ENCODE data around the gene PTPRQ.
"Not testable (repeated sequence)": the region's sequence is repeated elsewhere in the genome, so short reads cannot be mapped to it uniquely, and the experiment has no call there.

The PTPRQ gene

DNA sequence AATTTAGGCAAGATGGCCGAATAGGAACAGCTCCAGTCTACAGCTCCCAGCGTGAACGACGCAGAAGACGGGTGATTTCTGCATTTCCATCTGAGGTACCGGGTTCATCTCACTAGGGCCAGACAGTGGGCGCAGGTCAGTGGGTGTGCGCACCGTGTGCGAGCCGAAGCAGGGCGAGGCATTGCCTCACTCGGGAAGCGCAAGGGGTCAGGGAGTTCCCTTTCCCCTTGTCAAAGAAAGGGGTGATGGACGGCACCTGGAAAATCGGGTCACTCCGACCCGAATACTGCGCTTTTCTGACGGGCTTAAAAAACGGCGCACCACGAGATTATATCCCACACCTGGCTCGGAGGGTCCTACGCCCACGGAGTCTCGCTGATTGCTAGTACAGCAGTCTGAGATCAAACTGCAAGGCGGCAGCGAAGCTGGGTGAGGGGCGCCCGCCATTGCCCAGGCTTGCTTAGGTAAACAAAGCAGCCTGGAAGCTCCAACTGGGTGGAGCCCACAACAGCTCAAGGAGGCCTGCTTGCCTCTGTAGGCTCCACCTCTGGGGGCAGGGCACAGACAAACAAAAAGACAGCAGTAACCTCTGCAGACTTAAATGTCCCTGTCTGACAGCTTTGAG lies 33.6 kb downstream of the PTPRQ start:
- not testable (repeated sequence) for DNase-seq

GRCh38 chr12:80484746-80485145 lies 40.7 kb downstream of the PTPRQ start:
- no peak for DNase-seq

DNA sequence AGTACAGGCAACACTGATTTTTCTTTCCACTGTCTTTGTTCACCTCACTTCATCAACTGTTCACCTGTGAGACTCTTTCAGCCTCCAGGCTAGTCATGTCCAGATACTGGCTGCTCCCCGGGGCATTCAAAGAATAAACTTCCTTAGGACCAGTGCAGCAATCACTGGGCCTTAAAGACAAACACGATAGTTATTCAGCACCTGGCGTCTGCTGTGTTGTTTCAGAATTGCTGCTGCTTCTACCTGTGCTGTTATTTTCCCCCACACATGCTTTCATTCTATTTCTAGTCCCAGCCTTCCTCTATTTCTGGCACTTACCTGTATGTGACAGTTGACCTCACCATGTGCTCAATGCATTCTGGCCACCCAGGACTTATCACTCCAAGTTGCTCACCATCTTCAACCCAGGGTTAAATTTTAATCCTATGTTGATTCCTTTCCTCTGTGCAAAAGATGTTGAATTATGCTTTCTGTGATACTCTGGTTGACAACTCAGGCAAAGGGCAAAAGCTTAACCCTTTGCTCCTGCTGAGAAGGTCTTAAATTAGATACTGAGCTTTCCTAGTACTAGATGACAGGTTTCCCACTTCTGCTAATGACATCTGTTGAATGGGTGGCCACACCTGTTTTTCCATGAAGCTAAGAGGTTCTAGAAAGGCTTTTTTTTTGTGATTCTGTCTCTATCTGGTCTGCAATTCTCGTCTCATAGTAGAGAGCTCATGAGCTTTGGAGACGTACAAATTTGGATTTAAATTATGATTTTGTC lies 41.4 kb downstream of the PTPRQ start:
- DNase-seq: no peak

GRCh38 chr12:80490329-80490728 lies 46.3 kb downstream of the PTPRQ start:
- no peak for DNase-seq

DNA sequence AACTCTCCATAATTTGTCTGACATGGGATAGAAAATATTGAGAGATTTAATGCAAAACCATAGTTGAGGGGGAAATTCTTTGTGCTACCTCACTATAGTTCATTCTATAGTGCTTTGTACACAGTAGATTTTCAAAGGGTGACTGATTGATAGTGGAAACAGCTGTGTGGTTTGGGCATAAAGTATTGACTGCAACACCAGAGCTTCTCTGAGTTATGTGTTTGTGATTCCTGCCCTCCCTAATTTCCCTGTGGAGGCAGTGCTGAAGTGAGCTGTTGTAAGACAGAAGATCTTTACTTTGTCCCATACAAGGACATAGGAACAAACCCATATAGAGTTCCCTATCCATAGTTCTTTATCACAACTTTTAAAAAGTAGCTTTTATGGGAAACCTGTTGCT lies 47.1 kb downstream of the PTPRQ start:
- DNase-seq: no peak

DNA sequence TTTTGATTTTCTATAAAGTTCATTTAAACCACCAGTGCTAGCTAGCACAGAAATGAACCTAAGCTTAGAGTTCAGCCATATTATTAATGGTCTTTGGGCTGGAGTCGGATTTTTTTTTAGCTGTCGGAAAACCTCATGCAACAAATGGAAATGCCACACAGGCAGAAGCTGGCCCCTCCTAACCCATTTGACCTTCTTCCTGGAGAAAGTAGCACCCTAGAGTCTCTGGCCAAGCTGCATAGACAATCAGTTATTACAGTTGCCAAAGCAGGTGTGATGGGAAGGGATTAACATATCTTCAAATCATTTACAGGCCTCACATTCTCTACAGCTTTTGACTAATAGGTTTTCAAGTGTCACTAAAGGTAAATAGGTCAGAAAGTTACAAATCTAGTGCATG lies 49.4 kb downstream of the PTPRQ start:
- no peak for DNase-seq

DNA sequence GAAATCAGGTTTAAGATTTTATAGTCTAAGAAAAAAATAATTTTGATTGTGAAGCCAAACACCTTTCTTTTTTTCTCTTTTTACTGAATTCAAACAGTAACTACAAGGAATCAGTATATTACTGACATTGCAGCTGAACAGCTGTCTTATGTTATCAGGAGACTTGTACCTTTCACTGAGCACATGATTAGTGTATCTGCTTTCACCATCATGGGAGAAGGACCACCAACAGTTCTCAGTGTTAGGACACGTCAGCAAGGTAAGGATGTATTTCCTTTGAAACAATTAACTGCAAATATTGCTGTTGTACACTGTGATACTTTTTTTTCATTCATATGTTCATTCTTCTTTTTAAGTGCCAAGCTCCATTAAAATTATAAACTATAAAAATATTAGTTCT lies 50.8 kb downstream of the PTPRQ start:
- no peak for DNase-seq

DNA sequence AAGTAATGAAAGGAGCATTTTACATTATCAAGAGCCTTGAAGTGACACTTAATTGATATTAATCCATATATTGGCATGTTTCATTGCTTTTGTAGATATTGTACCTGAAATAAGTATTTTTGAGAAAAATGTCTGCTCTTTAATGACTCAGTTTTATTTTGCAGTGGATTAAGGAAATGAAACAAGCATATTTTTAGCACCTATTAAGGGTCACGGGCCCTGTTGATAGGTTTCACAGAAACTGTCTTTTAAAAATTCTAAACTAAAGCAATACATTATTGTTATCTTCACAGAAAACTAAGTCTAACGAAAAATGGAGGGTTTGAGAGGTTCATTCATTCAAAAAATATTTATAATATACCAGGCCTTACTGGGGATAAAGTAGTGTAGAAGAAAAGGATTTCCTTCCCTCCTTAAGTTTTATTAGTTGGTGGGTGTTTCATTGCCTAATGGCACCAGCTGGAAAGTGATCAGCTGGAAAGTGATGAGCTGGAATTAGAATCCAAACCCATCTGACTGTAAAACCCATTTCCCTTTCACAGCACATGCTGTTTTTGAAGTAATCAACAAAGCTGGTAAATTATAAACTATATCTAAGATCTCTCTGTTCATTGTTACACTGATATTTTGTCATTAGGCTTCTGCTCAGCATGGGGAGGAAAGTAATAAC lies 54.2 kb downstream of the PTPRQ start:
- DNase-seq: no peak

DNA sequence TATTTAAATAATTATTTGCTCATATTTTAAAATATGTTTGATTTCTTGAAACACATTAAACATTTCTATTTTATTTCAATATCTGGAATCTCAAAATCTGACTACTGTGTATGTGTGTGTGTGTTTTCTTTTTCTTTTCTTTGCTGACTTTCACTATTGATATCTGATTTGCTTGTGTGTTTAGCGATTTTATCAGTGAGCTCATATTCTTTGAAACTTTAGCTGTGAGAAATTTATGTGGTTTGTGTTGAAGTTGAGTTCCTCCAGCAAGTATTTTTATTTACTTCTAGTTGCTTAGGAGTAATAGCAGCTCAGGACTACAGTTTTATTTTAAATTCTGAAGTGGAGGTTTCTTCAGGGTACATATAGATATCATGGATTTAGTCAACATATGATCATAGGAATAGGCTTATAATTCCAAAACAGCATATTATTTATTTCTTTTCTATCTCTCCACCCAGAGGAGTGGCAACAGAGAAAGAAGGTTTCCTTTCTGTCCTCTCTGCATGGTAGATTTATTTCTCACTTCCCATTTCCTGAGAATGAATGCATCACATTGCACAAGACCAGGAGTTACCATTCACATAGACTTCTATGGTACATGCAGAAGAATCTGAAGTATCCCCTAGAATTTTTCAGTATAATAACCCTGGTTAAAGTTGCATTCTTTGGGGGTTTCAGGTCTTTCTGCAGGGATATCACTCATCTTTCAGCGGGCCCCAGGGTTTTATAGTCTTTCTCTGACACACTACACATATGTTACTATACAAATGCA lies 60.5 kb downstream of the PTPRQ start:
- no peak for DNase-seq

DNA sequence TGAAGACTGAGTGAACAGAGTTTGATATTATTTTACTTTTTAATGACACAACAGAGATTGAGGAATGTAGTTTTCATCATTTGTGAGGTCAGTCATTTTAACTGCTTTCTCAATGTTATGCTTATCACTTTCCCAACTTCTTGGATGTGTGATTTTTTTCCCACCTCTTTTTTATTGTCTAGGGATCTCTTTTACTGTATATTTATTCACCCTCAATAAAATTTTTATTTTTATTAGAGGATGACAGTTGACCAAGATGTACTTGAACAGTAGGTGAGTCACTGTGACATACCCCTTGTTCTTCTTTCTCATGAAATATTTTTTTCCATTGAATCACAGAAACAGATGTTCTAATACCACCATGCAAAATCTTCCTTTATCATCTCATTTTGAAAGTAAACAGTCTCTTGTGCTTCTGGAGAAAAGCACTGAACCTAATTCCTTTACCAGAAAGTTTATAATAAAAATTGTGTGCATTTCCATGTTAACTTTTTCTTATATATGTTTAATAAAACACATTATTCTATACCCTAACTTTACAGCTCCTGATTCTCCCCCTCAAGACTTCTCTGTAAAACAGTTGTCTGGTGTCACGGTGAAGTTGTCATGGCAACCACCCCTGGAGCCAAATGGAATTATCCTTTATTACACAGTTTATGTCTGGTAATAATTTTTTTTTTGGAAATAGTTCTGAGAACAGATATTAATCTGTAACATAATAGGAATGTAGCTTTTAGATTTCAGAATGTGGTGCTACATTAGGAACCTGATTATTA lies 65.9 kb downstream of the PTPRQ start:
- no peak for DNase-seq

DNA sequence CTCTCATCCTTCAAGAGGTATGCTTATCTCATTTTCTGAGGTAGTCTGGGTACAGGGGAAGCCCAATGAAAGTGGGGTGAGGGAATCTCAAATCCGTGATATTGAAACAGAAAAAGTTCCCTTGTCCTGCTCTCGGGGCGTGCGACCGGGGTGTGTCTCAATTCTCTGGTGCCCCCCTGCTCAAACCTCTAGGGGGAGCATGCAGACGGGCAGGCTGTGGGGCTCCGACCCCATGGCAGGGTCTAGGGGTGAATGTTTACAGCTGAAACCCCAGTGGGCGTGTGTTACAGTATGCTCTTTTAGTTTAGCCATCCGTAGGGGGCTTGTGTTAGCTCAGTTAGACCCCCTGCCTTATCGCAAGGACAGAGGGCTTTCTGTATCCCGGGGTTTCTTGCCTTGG lies 68.7 kb downstream of the PTPRQ start:
- no peak for DNase-seq

- no peak for DNase-seq
Measured at GRCh38 chr12:80513211-80513610, 69.2 kb downstream of the PTPRQ start.

DNA sequence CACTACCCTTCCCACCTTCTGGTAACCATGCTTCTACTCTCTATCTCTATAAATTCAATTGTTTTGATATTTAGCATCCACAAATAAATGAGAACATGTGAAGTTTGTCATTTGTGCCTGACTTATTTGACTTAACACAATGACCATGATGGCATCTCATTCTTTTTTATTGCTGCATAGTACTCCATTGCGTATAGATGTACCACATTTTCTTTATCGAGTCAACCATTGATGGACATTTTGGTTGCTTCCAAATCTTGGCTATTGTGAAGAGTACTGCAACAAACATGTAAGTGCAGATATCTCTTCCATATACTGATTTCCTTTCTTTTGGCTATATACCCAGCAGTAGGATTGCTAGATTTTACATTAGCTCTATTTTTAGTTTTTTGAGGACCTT lies 73.6 kb downstream of the PTPRQ start:
- no peak for DNase-seq

GRCh38 chr12:80531646-80532045 lies 87.6 kb downstream of the PTPRQ start:
- no peak for DNase-seq

DNA sequence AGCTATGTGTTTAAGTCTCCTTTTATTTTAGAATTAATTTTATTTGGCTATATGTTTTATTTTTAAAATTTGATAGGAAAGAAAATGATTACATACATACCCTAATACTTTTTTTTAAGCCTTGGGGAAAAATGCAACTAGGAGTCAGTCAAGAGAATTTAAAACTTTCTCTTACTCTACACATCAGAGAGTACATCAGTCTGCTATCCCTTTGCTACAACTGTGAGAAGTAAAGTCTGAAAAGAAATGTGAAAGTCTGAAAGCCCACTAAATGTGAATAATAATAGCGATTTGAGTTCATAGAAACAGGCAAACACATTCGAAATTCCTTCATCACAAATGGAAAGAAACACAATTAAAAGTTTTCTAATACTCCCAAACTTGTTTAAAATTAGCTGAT lies 95.0 kb downstream of the PTPRQ start:
- DNase-seq: no peak

DNA sequence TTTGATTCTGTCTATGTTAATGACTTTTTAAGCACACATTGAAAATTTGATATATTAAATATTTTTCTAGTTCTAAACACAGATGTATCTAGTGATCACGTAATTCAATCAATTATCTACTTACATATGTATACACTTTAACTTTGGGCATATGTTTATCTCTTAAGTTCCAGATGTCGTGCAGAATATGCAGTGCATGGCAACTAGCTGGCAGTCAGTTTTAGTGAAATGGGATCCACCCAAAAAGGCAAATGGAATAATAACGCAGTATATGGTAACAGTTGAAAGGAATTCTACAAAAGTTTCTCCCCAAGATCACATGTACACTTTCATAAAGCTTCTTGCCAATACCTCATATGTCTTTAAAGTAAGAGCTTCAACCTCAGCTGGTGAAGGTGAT lies 105.3 kb downstream of the PTPRQ start:
- DNase-seq: no peak

DNA sequence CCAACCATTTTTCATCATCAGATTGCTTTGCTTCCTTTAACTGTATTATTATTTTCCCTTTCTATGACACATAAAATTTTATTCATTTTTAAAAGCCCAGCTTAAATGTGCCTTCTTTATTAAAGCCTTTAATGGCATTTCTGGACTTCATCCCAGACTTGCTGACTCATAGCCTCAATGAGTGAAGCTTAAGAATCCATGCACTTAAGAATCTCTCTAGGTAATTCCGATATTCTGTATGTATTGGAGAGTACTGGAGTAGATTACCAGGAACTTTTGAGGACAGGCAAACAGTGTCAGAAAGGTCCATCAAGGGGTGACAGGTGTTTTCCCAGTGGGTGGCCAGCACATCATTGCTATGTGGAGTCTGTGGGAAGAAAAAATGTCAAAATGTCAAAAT lies 107.9 kb downstream of the PTPRQ start:
- DNase-seq: no peak

DNA sequence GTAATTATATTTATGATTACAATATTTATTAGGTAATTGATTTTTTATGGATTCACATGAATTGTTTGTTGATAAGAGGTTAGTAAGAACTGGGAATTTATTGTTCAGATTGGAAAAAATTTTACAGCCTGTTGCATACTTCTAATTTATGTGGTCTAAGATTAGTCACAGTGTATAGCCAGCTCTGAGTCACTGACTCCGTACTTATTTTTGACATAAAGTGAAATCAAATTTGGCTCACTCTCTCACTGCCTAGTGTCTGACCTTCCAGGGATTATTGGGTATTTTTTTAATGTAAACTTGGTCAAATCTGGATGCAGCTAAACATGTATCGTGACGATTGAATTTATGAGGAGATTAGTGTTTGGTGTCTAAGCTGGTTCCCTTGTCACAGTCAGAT lies 109.3 kb downstream of the PTPRQ start:
- DNase-seq: no peak

DNA sequence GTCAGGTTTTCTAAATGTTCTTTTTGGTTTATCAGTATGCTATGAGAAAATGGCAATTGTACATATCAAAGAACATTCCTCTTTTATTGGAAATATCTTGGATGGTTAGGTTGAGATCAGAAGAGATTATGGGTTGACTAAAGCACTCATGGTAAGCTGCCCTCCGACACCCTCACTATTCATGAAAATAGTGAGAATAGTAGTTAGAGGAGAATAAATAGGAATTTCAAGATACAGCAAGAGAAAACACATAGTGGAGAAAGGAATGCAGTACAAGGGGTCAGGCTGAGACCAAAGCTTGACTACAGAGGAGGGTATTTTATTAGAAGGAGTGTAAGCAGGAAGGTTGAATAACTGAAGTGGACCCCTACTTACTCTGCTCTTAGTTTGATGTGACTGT lies 112.5 kb downstream of the PTPRQ start:
- no peak for DNase-seq

GRCh38 chr12:80559766-80560165 lies 115.7 kb downstream of the PTPRQ start:
- no peak for DNase-seq

GRCh38 chr12:80565271-80565670 lies 121.2 kb downstream of the PTPRQ start:
- DNase-seq: no peak

DNA sequence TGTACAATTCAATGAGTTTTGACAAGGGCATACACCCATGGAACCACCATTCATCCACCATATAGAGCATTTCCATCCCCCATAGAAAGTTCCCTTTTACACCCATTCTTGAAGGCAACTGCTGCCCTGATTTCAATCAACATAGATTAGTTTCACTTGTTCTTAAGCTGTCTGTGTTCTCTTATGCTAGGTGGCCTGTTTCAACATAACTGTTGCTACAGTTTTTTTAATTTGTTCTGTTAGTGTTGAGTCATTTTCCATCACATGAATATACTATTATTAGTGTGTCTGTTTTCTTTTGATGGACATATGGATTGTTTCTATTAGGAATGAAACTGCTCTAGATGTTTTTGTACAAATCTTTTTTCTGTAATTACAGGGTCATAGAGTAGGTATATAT lies 123.4 kb downstream of the PTPRQ start:
- no peak for DNase-seq

All from stimulated activated CD4-positive, alpha-beta T cell treated with anti-CD3 and anti-CD28 coated beads, Interleukin-2, amount 100 ng/mL, for 24 hours (primary cell).